ENCODE data around the gene MSTO1.
"Not testable (repeated sequence)": the region's sequence is repeated elsewhere in the genome, so short reads cannot be mapped to it uniquely, and the experiment has no call there.

The MSTO1 gene

GRCh38 chr1:155609515-155610256 lies at the start of gene MSTO1:
MSTO1 (plus strand) TSS chr1:155610218; CDS start chr1:155610249, 31 bp downstream.
- peak; percentile 92 to 93 for DNase-seq (ENCODE audit: low read depth in 2 of 2)

- DNase-seq (ENCODE audit: low read depth in 2 of 2): not testable (repeated sequence)
Observed at GRCh38 chr1:155561779-155562580, 48.0 kb upstream of the MSTO1 start.

GRCh38 chr1:155562581-155563376 lies 47.2 kb upstream of the MSTO1 start, which contains the start of gene ASH1L:
ASH1L (minus strand) TSS chr1:155562803; CDS start chr1:155521519, 41,284 bp downstream.
- DNase-seq (ENCODE audit: low read depth in 2 of 2): peak; percentile 89 to 90

- not testable (repeated sequence) for DNase-seq (ENCODE audit: low read depth in 2 of 2)
Observed at GRCh38 chr1:155563377-155564022, 46.5 kb upstream of the MSTO1 start.

- no peak for DNase-seq (ENCODE audit: low read depth in 2 of 2)
Observed at GRCh38 chr1:155569988-155570592, 39.9 kb upstream of the MSTO1 start.

- DNase-seq (ENCODE audit: low read depth in 2 of 2): no peak
Observed at GRCh38 chr1:155570593-155570990, 39.4 kb upstream of the MSTO1 start.

- DNase-seq (ENCODE audit: low read depth in 2 of 2): no peak
Observed at GRCh38 chr1:155574077-155574476, 35.9 kb upstream of the MSTO1 start.

GRCh38 chr1:155575608-155576007 lies 34.4 kb upstream of the MSTO1 start:
- not testable (repeated sequence) for DNase-seq (ENCODE audit: low read depth in 2 of 2)

- DNase-seq (ENCODE audit: low read depth in 2 of 2): not testable (repeated sequence)
Observed at GRCh38 chr1:155583846-155584245, 26.2 kb upstream of the MSTO1 start.

- not testable (repeated sequence) for DNase-seq (ENCODE audit: low read depth in 2 of 2)
Observed at GRCh38 chr1:155589282-155589681, 20.7 kb upstream of the MSTO1 start.

GRCh38 chr1:155590516-155591247 lies 19.3 kb upstream of the MSTO1 start:
- DNase-seq (ENCODE audit: low read depth in 2 of 2): not testable (repeated sequence)

- DNase-seq (ENCODE audit: low read depth in 2 of 2): peak; percentile 36 to 40
Observed at GRCh38 chr1:155591770-155592169, 18.2 kb upstream of the MSTO1 start.

GRCh38 chr1:155595877-155596474 lies 14.0 kb upstream of the MSTO1 start:
- not testable (repeated sequence) for DNase-seq (ENCODE audit: low read depth in 2 of 2)

- no peak for DNase-seq (ENCODE audit: low read depth in 2 of 2)
Observed at GRCh38 chr1:155596864-155597263, 13.2 kb upstream of the MSTO1 start.

- DNase-seq (ENCODE audit: low read depth in 2 of 2): peak; percentile 3 to 4
Observed at GRCh38 chr1:155598842-155599331, 11.1 kb upstream of the MSTO1 start.

GRCh38 chr1:155599828-155600572 lies 10.0 kb upstream of the MSTO1 start:
- not testable (repeated sequence) for DNase-seq (ENCODE audit: low read depth in 2 of 2)

- no peak for DNase-seq (ENCODE audit: low read depth in 2 of 2)
Observed at GRCh38 chr1:155607708-155608107, 2.3 kb upstream of the MSTO1 start.

GRCh38 chr1:155608888-155609225 lies 1.2 kb upstream of the MSTO1 start:
- DNase-seq (ENCODE audit: low read depth in 2 of 2): no peak

- not testable (repeated sequence) for DNase-seq (ENCODE audit: low read depth in 2 of 2)
Observed at GRCh38 chr1:155610257-155610647, 234 bp downstream of the MSTO1 start.
